ENCODE data around the gene PTPRM. TPM values are rescaled to one million over a fixed set of nuclear protein-coding genes. Genes with fewer than 3 reads are reported as not detected.

PTPRM gene
- total RNA-seq, 1 experiment from 2014 or later, result 6.2 TPM

GRCh38 chr18:8264116-8264515, 697.0 kb downstream of the PTPRM start:
- Mint-ChIP-seq H3K9me3 (no peaks in the 10 kb centered on the region), H3K36me3 (ENCODE audit: insufficient read depth in 1 of 3, low read depth in 3 of 3) (no peaks in the 10 kb centered on the region), H3K27me3 (ENCODE audit: low read depth) (no peaks in the 10 kb centered on the region), H3K27ac (no peak overlapping the region), H3K4me1 (peaks cover 22 to 27% of the 10 kb centered on the region in 2 experiments), H3K4me3 (no peak overlapping the region)
- Histone ChIP-seq H3K18ac (ENCODE audit: insufficient read length, low read depth, low read length) (no peak overlapping the region), H4K5ac (ENCODE audit: insufficient read length, low read depth, low read length) (no peak overlapping the region), H2AK5ac (ENCODE audit: insufficient read length, low read length) (no peak overlapping the region), H3T11ph (ENCODE audit: low read length) (no peak overlapping the region), H3K23me2 (ENCODE audit: insufficient read length, low read depth, low read length, poor library complexity, severe bottlenecking) (no peaks in the 10 kb centered on the region), H2AFZ (ENCODE audit: low read length) (no peak overlapping the region), H2BK15ac (ENCODE audit: low read depth, low read length) (no peak overlapping the region), H3K23ac (ENCODE audit: insufficient read length, low read depth, low read length) (no peak overlapping the region), H4K20me1 (ENCODE audit: control insufficient read depth, insufficient read depth, insufficient read length) (no peaks in the 10 kb centered on the region), H2BK20ac (ENCODE audit: low read depth, low read length, poor library complexity, severe bottlenecking) (no peak overlapping the region), H2BK5ac (ENCODE audit: insufficient read length, low read length) (no peak overlapping the region), H4K91ac (ENCODE audit: insufficient read length, low read depth, low read length) (no peak overlapping the region), H3K27me3 (ENCODE audit: insufficient read depth, low read length) (no peaks in the 10 kb centered on the region), H3K4me2 (ENCODE audit: insufficient read depth, insufficient read length, low read length) (no peak overlapping the region), H4K8ac (replicated peaks; ENCODE audit: insufficient read length, low read depth, low read length) (no peak overlapping the region), H3K79me2 (ENCODE audit: insufficient read depth, low read length) (no peaks in the 10 kb centered on the region), H3K4ac (ENCODE audit: low read depth, low read length) (no peak overlapping the region), H3K27ac (ENCODE audit: insufficient read length, low read depth, low read length) (no peak overlapping the region), H3K79me1 (ENCODE audit: insufficient read depth, low read depth, low read length, poor library complexity, severe bottlenecking) (no peaks in the 10 kb centered on the region), H3K9me3 (ENCODE audit: control insufficient read depth, low read depth, low read length) (no peaks in the 10 kb centered on the region), H3K4me1 (ENCODE audit: insufficient read depth, low read length) (no peaks in the 10 kb centered on the region), H2BK120ac (ENCODE audit: low read depth, low read length, poor library complexity, severe bottlenecking) (no peak overlapping the region), H2BK12ac (ENCODE audit: insufficient read length, low read depth, low read length) (no peak overlapping the region), H3K9ac (ENCODE audit: extremely low read depth, insufficient read length, low read length) (no peak overlapping the region), H3K56ac (ENCODE audit: insufficient read length, low read depth, low read length) (no peak overlapping the region), H3K14ac (ENCODE audit: insufficient read depth, low read length) (no peak overlapping the region)
- no peak for DNase-seq
- TF ChIP-seq CTCF (conservative IDR thresholded peaks at IDR 0.05), result no peak
- WGBS (ENCODE audit: extremely low coverage, insufficient read length, low lambda C conversion rate), result no CpG with 5 or more reads among the region's 5 CpGs
